Right renal pelvis (tissue), 4 donors: Measurements from ENCODE around the gene DNAI7. TPM values are rescaled to one million over a fixed set of nuclear protein-coding genes. Genes with fewer than 3 reads are reported as not detected.

ENCODE experiments used
- polyA plus RNA-seq, 4 donors: library from polyadenylated mRNA; unstranded; fragments of 120-200 nt; gene quantifications; one replicate each; pipeline ENCODE4 v1.2.1, GENCODE V29; 2013; ENCODE audit not compliant: insufficient read length in 4 of 4

The DNAI7 gene
- polyA plus RNA-seq, 4 donors = 5.2 to 7.2 (median 6.4) TPM

Other genes starting within 250 kb of the DNAI7 start
- 10 to 100 TPM; 45.8 to 60.8 (median 55.3) TPM for gene BCAT1, start 246.1 kb downstream of the DNAI7 start, polyA plus RNA-seq
- 10 to 100 TPM; 42.6 to 55.1 (median 51.4) TPM for gene ETFRF1, start 77 bp upstream of the DNAI7 start, polyA plus RNA-seq
- 10 to 100 TPM; 34.5 to 46.5 (median 41.9) TPM for gene KRAS, start 55.8 kb upstream of the DNAI7 start, polyA plus RNA-seq